HuH-7 (cell line): Measurements from ENCODE around the gene CTDNEP1.
A peak's percentile ranks its signal among the peaks of the same experiment; 100 is the strongest.
"Not testable (repeated sequence)": the region's sequence is repeated elsewhere in the genome, so short reads cannot be mapped to it uniquely, and the experiment has no call there.

Experiments used
- DNase-seq: peaks from one replicate; pipeline ENCODE4 v3.0.0; 2011; ENCODE audit warnings: low spot score

The CTDNEP1 gene

DNA sequence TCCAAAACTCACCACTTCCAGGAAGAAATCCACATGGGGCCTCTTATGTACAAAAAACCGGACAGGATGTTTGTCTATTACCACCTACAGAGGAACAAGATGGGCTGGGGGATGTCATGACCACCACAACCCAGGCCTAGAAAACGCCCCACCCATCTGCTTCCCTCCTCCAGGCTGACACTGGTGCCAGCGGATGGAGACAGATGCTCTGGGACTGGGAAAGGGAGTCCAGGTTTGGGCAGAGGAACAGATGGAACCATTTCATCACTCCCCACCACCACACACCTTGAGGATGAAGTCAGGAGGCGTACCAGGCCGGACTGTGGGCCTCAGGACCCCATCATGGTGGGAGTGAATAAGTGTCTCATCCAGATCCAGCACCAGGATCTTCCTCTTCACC is 4.8 kb downstream of the CTDNEP1 start:
- no peak for DNase-seq

DNA sequence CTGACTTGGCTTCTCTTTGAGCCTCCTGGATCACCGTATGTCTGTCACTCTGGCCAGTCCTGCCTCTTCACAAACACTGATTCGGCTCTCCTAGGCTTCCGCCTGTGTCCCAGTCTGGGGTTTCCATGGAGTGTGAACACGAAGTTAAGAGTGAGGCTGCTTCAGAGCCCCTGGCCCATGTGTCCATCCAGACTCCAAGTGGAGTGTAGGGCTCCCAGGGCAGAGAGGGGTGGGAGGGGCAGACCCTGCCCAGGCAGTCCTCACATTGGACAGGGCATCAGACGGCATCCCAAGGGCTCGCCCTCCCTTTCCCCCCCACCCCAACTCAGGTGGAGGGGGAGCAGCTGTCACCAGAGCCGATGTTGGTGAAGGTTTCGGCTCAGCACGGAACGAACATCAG is 7.7 kb downstream of the CTDNEP1 start:
- DNase-seq = not testable (repeated sequence)

DNA sequence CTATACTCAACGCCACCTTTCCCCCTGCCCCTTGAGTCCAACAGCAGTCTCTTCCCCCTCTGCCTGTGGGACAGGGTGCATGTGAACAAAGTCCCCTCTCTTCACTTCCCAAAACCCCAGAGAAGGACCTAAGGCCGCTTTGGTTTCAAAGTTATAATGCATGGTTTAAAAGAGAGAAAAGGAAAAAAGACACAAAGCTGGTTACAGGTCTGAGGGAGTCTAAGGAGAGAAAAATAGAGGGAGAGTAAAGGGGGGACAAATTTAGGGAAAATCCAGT is 8.1 kb downstream of the CTDNEP1 start:
- DNase-seq = no peak

- DNase-seq = peak; percentile 83
These were observed 8.6 kb downstream of the CTDNEP1 start for GRCh38 chr17:7242717-7243452.

- peak; percentile 61 for DNase-seq
These were observed 9.5 kb downstream of the CTDNEP1 start, which contains the start of gene GABARAP for GRCh38 chr17:7241783-7242716. Gene GABARAP, minus strand, starts transcription at chr17:7242449. Its CDS starts 119 bp downstream, at chr17:7242330.

DNA sequence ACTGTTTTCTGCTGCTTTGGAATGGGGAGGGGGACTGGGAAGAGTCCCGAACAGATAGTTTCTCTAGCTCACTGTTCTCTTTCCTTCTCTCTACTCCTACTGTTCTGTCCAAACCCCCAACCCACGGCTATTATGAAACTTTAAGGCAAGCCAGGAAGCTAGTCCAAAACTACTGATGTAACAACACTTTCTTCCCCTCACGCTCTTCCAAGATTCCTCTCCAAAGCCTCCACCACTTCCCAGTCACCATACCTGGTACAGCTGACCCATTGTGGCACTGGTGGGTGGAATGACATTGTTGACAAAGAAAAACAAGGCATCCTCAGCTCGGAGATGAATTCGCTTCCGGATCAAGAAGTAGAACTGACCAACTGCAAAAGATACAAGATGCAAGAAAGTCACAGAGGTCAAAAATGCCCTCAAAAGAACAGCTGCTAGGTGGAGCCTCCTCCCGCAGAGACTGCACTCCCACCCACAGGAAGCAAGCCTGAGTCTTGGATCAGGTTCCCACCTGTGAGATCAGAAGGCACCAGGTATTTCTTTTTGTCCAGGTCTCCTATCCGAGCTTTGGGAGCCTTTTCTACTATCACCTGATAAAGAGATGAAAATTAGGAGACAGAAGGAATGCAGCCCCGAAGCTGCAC is 10.3 kb downstream of the CTDNEP1 start:
- no peak for DNase-seq

GRCh38 chr17:7240375-7240774 is 11.2 kb downstream of the CTDNEP1 start:
- no peak for DNase-seq

- DNase-seq = peak; percentile 95
These were observed 12.2 kb downstream of the CTDNEP1 start, which contains the start of gene PHF23 for GRCh38 chr17:7239091-7240027. Gene PHF23, minus strand, starts transcription at chr17:7239457. Its CDS starts 178 bp downstream, at chr17:7239279.

DNA sequence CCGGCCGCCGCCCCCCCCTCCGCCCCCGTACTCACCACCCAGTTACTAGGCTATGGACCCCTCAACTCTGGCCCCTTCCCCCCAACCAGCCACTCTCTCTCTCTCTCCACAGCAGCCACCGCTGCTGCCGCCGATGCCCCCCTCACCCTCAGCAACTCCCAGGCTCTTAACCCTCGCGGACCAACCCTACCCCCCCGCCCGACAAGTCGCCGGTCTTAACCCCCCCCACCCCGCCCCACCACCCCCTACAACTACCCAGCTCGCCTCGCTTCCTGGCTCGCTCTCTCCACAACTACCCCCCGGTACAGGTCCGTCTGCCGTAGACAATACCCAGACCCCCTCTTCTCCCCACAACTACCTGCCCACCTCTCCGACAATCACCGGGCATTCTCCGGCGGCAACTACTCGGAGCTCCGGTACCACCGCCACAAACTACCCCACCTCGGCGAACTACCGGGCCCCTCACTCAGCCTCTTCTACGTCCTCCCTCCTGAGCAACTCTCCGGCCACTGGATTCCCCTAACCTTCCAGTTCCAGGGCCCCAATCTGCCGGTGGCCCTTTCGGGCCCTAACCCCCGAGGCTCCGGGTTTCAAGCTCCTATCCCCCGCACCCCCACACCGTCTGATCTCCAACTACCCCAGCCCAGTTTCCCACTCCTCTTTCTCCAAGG is 13.0 kb downstream of the CTDNEP1 start:
- no peak for DNase-seq

- no peak for DNase-seq
These were observed 13.6 kb downstream of the CTDNEP1 start for GRCh38 chr17:7237761-7238419.

DNA sequence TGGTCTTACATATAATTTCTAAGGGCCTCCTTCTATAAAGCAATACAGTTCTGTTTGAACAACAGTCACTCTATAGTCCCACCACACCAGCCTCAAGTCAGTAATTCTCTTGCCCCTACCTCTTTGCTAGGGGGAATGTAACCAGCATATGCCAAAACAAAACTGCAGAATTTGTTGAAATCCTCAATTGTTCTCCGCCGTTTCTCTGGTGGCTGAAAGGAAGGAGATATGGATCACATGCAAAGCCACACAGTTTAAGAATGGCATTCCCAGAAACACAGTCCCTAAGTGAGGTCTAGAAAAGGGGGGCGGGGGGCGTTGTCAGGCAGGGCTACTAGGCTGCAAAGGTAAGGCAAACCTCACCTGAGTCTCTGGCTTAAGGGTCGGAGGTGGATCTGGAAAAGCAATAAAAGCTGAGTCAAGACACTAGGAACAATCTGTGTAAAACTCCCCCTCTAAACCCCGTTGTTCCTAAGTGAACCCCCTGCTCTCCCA is 14.2 kb downstream of the CTDNEP1 start:
- DNase-seq = no peak

- no peak for DNase-seq
These were observed 14.7 kb downstream of the CTDNEP1 start for GRCh38 chr17:7236808-7237207.

DNA sequence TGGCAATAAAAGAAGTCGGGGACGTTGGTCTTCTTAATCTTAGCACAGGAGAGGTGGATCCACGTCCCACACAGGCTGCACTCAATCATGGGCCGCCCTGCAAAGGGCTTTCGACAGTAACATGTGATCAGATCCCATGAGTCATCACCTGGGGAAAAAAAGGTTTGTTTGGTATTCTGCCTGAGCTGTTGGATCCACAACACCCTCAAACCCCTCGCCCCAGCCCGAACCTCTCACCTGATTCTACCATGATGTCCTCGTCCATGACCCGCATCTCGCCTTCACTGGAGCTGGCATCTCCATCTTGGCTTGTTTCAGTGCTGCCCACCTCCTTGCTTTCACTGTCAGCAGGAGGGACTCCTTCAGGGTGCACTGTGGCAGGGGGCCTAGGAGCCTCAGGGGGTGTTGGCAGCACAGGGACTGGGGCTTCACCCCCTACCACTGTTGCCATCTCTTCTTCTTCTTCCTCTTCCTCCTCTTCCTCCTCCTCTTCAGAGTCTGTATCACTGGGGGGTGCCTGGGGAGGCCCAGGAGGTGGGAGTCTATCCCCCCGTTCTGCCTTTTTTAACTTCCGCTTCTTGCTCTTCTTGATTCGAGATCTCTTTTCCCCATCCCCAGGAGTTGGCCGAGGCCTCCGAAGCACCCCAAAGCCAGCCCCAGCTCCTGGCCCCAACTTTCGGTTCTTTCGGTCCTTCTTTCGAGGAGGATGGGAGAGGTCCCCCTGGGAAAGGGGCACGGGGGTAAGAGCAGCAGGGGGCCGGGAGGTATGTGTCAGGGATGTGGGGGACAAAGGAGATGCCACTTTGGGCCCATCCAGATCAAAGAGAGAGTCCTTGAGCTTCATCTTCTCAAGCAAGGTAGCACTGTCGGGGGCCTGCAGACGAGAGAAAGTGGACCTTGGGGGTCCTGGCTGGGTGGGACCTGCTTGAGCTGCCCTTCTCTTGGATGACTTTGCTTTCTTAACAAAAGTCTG is 15.6 kb downstream of the CTDNEP1 start:
- DNase-seq = no peak

GRCh38 chr17:7234083-7234951 is 17.2 kb downstream of the CTDNEP1 start, which contains the start of gene DVL2:
Gene DVL2, minus strand, starts transcription at chr17:7234517. Its CDS starts 255 bp downstream, at chr17:7234262.
- peak; percentile 94 for DNase-seq

DNA sequence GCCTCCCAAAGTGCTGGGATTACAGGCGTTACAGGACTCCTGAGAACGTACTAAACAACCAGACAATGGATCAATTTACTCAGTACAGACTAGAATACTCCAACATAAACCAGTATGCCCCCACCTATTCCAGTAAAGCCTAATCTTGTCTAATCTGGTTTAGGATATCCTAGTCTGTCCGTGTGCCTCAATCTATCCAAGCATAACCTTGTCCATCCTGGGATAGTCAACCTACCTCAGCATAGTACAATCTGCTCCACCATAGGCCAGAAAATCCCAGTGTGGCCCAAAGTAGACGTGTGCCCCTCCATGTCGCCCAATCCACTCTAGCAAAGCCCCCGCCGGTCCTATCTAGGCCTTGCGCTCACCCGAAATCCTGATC is 17.8 kb downstream of the CTDNEP1 start:
- no peak for DNase-seq

DNA sequence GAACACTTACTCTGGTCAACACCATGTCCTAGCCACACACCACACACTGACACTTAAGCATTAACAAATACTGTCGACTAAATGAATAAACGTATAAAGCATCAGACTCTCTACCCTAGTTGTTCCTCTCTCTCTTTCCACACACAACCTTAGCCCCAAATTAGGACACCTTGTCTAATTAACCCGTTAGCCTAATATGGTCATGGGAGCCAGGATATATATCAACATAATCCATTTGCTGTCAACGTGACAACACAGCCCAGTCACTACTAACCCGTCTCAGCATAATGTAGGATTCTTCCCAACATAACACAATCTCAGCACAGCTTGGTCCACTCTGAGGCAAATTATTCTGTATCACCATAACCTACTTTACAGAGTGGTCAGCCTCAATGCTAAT is 19.4 kb downstream of the CTDNEP1 start:
- no peak for DNase-seq

- DNase-seq = no peak
These were observed 22.0 kb downstream of the CTDNEP1 start for GRCh38 chr17:7229504-7229903.

DNA sequence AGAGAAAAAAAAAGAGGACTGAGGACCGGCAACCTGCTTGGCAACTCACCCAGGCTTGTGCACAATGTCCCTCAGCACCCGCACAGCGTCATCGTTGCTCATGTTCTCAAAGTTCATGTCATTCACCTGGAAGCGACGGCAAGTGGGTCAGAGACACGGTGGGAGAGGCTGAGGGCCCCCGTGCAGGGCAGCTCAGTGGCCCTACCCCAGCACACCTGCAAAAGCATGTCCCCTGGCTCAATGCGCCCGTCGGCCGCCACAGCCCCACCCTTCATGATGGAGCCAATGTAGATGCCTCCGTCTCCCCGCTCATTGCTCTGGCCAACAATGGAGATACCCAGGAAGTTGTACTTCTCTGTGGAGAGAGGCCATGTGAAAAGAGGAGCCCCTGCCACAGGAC is 22.6 kb downstream of the CTDNEP1 start:
- no peak for DNase-seq
